ENCODE results near the gene TMEM53.

Gene TMEM53

DNA sequence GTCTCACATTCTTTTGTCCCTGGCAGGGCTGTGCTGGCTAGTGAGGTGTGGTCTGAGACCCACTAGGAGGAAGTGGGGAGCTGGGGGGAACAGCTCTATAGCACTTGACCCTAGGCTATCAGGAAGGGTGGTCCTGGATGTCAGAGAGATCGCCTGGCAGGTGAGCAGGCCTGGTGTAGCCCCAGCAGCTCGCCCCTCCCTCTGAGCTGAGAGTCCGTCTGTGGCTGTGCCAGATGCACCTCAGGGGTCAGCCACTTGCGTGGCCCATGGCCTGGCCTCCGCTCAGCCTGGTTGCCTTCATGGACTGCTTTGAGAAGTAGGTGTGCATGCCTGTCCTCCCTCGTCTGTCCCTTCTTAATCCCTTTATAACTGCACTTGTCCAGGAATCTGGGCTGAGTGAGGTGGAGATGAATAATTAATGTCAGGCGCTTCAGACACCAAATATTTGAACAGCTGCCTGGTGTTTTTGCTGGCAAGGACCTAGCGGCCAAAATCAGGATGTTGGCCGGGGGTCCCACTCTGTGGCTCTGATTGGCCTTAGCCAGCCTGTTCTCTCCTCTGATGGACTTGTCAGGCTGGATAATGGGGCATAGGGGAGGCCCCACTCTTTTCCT, 30.5 kb downstream of the TMEM53 start:
- Histone ChIP-seq H3K27me3 (replicated peaks; ENCODE audit: control insufficient read depth, insufficient read depth, low read length) (no peaks in the 10 kb centered on the region), H3K9ac (ENCODE audit: low read length) (no peak overlapping the region), H3K36me3 (ENCODE audit: control insufficient read depth, insufficient read depth, low read length, severe bottlenecking) (peaks cover 37% of the 10 kb centered on the region), H3K4me1 (ENCODE audit: control insufficient read depth, insufficient read depth, low read length) (peaks cover 21% of the 10 kb centered on the region), H3K9me3 (ENCODE audit: control insufficient read depth, low read length) (no peaks in the 10 kb centered on the region), H3K4me3 (ENCODE audit: low read length) (no peak overlapping the region)
- DNase-seq (ENCODE audit: low read depth): no peak

DNA sequence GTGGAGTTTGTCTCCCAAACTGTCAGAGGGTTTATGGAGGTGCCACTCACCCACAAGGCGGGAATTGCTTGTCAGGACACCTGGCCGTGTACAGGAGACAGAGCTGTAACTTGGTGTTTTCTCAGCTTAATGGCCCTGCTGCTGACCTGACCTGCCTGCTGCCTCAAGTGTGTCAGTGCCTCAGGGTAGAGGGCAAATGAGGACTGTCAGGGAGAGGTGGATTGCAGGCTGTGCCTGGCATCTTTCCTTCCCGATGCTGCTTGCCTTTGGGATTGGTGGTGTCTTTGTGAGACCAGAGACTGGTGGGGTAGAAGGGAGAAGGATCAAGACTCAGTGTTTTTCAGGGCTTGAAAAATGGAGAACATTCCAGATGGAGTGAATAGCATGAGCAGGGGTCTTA, 31.4 kb downstream of the TMEM53 start:
- peaks cover 20% of the 10 kb centered on the region for H3K4me1 ChIP-seq (ENCODE audit: control insufficient read depth, insufficient read depth, low read length)
- DNase-seq (ENCODE audit: low read depth): no peak
- H3K36me3 ChIP-seq (ENCODE audit: control insufficient read depth, insufficient read depth, low read length, severe bottlenecking): peaks cover 44% of the 10 kb centered on the region
- H3K4me3 ChIP-seq (ENCODE audit: low read length): no peak overlapping the region
- H3K9ac ChIP-seq (ENCODE audit: low read length): no peak overlapping the region
- H3K27me3 ChIP-seq (replicated peaks; ENCODE audit: control insufficient read depth, insufficient read depth, low read length): no peaks in the 10 kb centered on the region
- no peaks in the 10 kb centered on the region for H3K9me3 ChIP-seq (ENCODE audit: control insufficient read depth, low read length)

DNA sequence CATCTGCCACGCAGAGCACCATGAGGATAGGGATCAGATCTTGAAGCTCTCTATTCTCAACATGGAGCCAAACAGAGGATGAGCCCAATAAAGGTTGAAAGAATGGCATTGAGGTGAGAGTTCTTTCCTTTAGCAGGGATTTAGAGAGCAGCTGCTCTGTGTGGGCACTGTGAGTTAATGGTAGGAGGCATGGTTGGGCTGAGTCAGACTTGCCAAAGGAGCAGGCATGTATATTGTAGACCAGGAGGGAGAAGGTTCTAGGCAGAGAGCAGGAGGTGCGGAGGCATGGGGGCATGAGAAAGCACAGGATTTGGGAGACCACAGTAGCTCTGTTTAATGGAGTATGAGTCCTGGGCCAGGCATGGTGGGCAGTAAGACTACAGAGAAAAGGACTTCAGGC, 32.0 kb downstream of the TMEM53 start:
- H3K36me3 ChIP-seq (ENCODE audit: control insufficient read depth, insufficient read depth, low read length, severe bottlenecking): peaks cover 46% of the 10 kb centered on the region
- no peak for DNase-seq (ENCODE audit: low read depth)
- H3K9ac ChIP-seq (ENCODE audit: low read length): no peak overlapping the region
- no peaks in the 10 kb centered on the region for H3K9me3 ChIP-seq (ENCODE audit: control insufficient read depth, low read length)
- no peak overlapping the region for H3K4me3 ChIP-seq (ENCODE audit: low read length)
- H3K27me3 ChIP-seq (replicated peaks; ENCODE audit: control insufficient read depth, insufficient read depth, low read length): no peaks in the 10 kb centered on the region
- peaks cover 17% of the 10 kb centered on the region for H3K4me1 ChIP-seq (ENCODE audit: control insufficient read depth, insufficient read depth, low read length)

DNA sequence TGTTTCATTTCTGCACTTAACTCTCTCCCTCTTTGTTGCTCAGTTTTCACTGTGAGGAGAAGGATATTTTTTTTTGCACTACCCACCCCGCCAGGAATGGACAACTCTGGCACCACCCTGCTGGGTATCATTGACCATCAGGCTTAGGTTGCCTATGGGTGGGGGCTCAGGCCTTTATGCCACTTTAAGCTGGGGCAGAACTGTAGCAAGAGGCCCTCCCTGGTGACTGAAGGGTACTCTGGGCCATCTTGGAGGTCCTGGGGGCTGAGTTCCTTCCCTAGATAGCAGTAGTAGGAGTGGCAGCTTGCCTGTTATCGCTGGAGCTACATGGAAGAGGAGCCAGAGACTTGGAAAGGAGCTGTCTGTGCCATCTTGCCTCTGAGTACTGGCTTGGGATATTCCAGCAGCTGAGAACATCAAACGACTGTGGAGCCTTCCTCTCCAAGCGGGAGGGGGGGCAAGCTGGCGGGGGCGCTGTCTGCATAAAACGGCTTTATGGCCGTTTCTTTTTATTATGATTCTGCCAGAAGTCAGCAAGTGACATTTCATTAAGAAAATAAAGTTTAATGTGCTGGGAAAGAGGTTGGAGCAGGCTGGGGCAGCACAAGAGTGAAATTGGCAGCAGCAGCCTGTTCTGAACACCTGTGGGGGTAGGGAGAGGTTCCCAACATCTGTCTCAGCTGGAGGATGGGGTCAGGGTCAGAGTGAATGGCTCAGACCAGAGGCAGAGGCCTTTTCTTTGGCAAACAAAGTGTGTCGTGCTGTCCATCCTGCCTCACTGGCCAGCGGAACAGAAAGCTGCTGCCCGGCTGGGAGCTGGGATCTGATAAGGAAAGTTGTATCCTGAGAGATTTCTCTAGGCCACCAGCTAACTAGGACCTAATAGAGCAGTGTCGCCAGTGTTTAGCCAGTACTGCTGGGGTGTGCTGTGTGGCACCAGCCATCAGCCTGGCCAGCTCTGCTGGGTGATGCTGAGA, 32.9 kb downstream of the TMEM53 start:
- H3K4me3 ChIP-seq (ENCODE audit: low read length): no peak overlapping the region
- H3K27me3 ChIP-seq (replicated peaks; ENCODE audit: control insufficient read depth, insufficient read depth, low read length): no peaks in the 10 kb centered on the region
- no peak for DNase-seq (ENCODE audit: low read depth)
- H3K4me1 ChIP-seq (ENCODE audit: control insufficient read depth, insufficient read depth, low read length): peaks cover 18% of the 10 kb centered on the region
- peaks cover 53% of the 10 kb centered on the region for H3K36me3 ChIP-seq (ENCODE audit: control insufficient read depth, insufficient read depth, low read length, severe bottlenecking)
- H3K9me3 ChIP-seq (ENCODE audit: control insufficient read depth, low read length): no peaks in the 10 kb centered on the region
- H3K9ac ChIP-seq (ENCODE audit: low read length): no peak overlapping the region

DNA sequence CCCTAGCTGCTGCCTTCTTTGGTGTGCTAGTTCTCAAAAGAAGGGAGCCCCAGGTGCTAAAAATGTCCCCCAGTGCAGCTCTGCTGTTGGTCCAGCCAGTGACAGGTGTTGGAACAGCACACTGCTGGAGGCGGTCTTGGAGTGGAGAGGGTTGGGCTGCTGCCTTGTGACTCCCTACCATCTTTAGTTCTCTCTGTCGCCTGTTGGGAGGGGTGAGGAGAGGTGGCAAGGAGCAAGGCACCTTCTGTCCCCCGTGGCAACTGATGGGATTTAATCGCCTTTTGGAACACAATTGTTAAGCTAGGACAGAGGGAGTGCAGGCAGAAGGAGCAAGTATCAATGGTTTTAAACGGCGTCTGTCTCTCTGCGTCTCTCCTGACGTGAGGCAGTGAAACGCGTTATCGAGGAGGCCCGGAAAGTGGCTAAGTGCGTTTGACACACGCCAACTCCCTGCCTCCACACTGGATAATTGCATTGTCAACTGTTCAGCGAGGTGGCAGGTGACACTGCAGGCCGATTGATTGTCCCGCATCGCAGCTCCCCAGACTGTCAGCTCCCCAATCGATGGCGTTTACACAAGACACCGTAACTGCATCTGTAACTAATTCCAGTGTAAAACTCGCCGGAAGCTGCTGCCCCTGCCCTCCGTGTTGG, 34.0 kb downstream of the TMEM53 start:
- H3K27me3 ChIP-seq (replicated peaks; ENCODE audit: control insufficient read depth, insufficient read depth, low read length): no peaks in the 10 kb centered on the region
- no peak for DNase-seq (ENCODE audit: low read depth)
- H3K36me3 ChIP-seq (ENCODE audit: control insufficient read depth, insufficient read depth, low read length, severe bottlenecking): peaks cover 64% of the 10 kb centered on the region
- H3K9me3 ChIP-seq (ENCODE audit: control insufficient read depth, low read length): no peaks in the 10 kb centered on the region
- no peak overlapping the region for H3K4me3 ChIP-seq (ENCODE audit: low read length)
- no peak overlapping the region for H3K9ac ChIP-seq (ENCODE audit: low read length)
- peaks cover 15% of the 10 kb centered on the region for H3K4me1 ChIP-seq (ENCODE audit: control insufficient read depth, insufficient read depth, low read length)

DNA sequence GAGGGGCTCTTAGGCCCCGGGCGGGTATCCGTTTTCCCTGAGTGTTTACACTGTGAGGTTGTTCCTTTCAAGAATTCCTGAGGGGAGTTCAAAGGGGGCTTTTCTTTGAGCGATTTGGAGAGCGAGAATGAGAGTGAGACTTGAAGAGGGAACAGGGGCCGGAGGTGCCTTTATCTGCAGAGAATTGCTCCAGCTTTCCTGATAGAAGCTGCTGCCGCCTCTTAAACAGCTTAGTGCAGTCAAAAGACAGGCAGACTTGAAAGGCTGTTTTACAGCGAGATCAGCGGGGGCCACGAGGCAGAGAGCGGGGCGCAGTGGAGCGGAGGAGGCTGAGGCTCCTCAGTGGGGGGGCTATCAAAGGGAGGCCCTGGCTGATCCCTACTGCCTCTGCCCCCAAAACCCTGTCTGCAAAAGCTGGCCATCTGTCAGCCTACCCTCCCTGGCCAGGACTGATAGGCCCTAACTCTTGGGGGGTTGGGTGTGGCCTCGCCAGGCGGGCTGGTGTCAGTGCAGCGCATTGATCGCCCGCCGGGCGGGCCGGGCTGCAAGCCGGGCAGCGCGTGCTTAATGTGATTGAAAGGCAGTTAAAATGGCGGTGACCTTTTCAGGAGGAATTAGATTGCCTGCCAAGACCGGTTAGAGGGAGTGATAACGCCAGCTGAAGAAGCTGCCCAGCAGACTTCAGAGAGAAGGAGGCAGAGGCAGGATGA, 36.4 kb downstream of the TMEM53 start:
- Histone ChIP-seq H3K4me1 (ENCODE audit: control insufficient read depth, insufficient read depth, low read length) (peaks cover 10% of the 10 kb centered on the region), H3K9me3 (ENCODE audit: control insufficient read depth, low read length) (no peaks in the 10 kb centered on the region), H3K36me3 (ENCODE audit: control insufficient read depth, insufficient read depth, low read length, severe bottlenecking) (peaks cover 64% of the 10 kb centered on the region), H3K27me3 (replicated peaks; ENCODE audit: control insufficient read depth, insufficient read depth, low read length) (no peaks in the 10 kb centered on the region), H3K9ac (ENCODE audit: low read length) (no peak overlapping the region), H3K4me3 (ENCODE audit: low read length) (no peak overlapping the region)
- no peak for DNase-seq (ENCODE audit: low read depth)

DNA sequence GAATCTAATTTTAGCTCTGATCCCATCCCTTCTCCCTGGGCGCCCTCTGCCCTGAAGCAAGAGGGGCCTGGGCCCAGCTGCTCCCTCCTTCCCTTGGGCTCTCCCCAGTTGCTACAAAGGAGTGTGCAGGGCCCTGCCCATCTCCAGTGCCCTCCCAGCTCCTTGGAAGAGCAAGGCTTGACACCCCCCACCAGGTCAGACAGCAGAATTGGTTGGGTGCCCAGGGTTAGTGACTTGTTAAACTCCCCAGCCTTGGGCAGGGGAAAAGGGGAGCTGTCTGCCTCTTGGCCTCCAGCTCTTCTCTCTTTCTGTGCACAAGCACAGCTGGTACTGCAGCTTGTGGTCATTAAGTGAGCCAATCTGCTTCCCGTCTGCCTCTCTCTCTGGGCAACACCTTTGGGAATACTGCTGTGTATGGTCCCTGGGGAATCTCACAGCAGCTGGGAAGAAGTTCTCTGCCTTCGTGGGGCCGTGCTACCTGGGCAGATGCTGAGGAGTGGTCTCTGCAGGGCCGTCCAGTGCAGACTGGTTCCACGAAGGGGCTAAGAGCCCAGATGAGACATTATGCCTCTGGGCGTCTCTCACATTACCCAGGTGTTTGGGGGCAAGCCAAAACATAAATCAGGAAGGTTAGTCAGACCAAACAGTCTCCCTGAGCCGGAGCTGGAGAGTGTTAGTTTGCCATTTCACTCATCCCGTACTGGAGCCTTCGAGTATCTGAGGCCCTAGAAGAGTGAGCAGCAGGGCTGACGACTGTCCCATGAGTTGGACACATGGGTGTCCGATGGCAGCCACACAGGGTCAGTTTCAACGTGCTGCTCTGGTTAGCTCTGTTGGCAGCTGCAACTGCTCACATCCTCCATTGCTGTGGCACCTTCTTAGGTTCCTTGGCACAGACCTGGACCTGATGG, 37.3 kb downstream of the TMEM53 start:
- peaks cover 15% of the 10 kb centered on the region for H3K4me1 ChIP-seq (ENCODE audit: control insufficient read depth, insufficient read depth, low read length)
- no peak for DNase-seq (ENCODE audit: low read depth)
- H3K9me3 ChIP-seq (ENCODE audit: control insufficient read depth, low read length): no peaks in the 10 kb centered on the region
- no peak overlapping the region for H3K9ac ChIP-seq (ENCODE audit: low read length)
- no peaks in the 10 kb centered on the region for H3K27me3 ChIP-seq (replicated peaks; ENCODE audit: control insufficient read depth, insufficient read depth, low read length)
- H3K36me3 ChIP-seq (ENCODE audit: control insufficient read depth, insufficient read depth, low read length, severe bottlenecking): peaks cover 60% of the 10 kb centered on the region
- H3K4me3 ChIP-seq (ENCODE audit: low read length): no peak overlapping the region

DNA sequence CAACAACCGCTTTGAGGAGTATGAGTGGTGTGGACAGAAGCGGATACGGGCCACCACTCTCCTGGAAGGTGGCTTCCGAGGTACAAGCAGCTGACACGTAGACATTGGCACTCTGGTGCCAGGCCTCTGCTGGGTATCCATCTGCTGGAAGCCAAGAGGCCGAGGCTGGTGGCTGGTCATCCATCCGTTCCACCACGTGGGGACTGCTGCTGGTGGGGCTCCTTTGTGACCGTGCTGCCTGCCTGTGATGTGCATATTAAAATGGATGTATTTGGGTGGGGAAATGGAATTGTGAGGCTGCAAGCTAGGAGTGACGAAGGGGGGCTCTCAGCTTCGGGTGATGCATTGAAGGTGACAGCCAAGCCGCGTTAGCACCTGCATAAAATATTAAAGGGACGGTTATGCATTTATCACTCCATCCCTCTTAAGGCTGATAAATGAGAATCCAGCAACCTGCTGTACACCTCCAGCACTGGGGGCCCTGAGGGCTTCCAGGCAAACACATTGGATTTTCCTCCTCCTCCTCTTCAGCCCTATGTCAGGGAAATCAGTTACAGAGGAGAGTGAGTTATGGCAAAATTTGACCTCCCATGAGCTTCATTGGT, 38.1 kb downstream of the TMEM53 start:
- Histone ChIP-seq H3K36me3 (ENCODE audit: control insufficient read depth, insufficient read depth, low read length, severe bottlenecking) (peaks cover 52% of the 10 kb centered on the region), H3K9me3 (ENCODE audit: control insufficient read depth, low read length) (no peaks in the 10 kb centered on the region), H3K27me3 (replicated peaks; ENCODE audit: control insufficient read depth, insufficient read depth, low read length) (no peaks in the 10 kb centered on the region), H3K4me1 (ENCODE audit: control insufficient read depth, insufficient read depth, low read length) (peaks cover 19% of the 10 kb centered on the region), H3K9ac (ENCODE audit: low read length) (no peak overlapping the region), H3K4me3 (ENCODE audit: low read length) (no peak overlapping the region)
- no peak for DNase-seq (ENCODE audit: low read depth)

DNA sequence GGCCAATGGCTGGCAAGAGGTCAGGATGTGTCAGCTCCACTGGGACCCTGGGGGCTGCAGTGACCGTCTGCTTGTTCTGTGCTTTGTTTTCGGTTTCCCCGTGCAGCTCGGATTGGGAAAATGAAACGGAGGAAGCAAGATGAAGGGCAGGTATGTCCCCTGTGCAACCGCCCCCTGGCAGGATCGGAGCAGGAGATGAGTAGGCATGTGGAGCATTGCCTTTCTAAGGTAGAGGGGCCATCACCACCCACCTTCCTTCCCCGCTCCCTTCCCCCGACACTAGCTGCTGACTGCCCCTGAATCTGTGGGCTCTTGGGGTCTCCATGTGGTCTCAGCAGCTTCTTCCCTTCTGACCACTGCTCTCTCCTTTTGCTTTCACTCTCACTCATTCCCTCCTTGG, 38.8 kb downstream of the TMEM53 start:
- no peak for DNase-seq (ENCODE audit: low read depth)
- peaks cover 45% of the 10 kb centered on the region for H3K36me3 ChIP-seq (ENCODE audit: control insufficient read depth, insufficient read depth, low read length, severe bottlenecking)
- no peaks in the 10 kb centered on the region for H3K27me3 ChIP-seq (replicated peaks; ENCODE audit: control insufficient read depth, insufficient read depth, low read length)
- no peaks in the 10 kb centered on the region for H3K9me3 ChIP-seq (ENCODE audit: control insufficient read depth, low read length)
- H3K4me3 ChIP-seq (ENCODE audit: low read length): no peak overlapping the region
- no peak overlapping the region for H3K9ac ChIP-seq (ENCODE audit: low read length)
- peaks cover 20% of the 10 kb centered on the region for H3K4me1 ChIP-seq (ENCODE audit: control insufficient read depth, insufficient read depth, low read length)

DNA sequence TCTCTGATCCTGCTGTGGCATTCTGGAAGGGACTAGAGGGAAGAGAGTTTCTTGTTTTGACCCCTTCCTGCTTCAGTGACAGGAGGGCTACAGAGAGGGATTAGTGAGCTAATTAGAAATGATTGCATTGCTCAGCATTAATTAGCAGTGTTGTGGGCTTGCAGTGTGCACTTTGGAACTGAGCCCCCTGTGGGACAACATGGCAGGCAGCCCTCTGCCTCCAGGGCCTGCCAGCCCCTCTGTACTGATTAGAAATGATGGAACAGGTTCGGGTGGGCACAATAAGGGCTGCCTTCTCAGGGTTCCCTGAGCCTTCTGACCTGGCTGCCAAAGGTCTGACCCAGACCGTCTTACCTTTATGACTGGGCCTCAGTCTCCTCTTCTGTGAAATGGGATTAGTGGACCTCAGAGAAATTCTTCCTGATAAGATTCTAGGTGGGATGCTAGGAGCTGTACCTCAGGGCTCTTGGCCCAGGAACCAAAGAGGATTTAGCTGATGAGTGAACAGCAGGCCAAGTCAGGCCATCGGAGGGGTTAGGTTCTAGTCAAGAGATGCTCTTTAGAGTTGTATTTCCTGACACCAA, 39.6 kb downstream of the TMEM53 start:
- Histone ChIP-seq H3K36me3 (ENCODE audit: control insufficient read depth, insufficient read depth, low read length, severe bottlenecking) (peaks cover 39% of the 10 kb centered on the region), H3K9ac (ENCODE audit: low read length) (no peak overlapping the region), H3K4me1 (ENCODE audit: control insufficient read depth, insufficient read depth, low read length) (peaks cover 20% of the 10 kb centered on the region), H3K4me3 (ENCODE audit: low read length) (no peak overlapping the region), H3K27me3 (replicated peaks; ENCODE audit: control insufficient read depth, insufficient read depth, low read length) (no peaks in the 10 kb centered on the region), H3K9me3 (ENCODE audit: control insufficient read depth, low read length) (no peaks in the 10 kb centered on the region)
- DNase-seq (ENCODE audit: low read depth): no peak
